Right lobe of liver (tissue), 4 donors: ENCODE data around the gene IFFO2.
"Not testable (repeated sequence)": the region's sequence is repeated elsewhere in the genome, so short reads cannot be mapped to it uniquely, and the experiment has no call there.

Source experiments
- CTCF ChIP-seq, 4 donors: fragments of 200-600 bp in 3 of 4; fragments of 450-650 bp in 1 of 4; IDR thresholded peaks; one replicate each; pipeline versions ENCODE4 v1.5.1 to v1.8.0; 2016 to 2022; ENCODE audit warnings: antibody characterized with exemption in 4 of 4, mild to moderate bottlenecking in 2 of 4
- POLR2A ChIP-seq: fragments of 450-650 bp; IDR thresholded peaks from one replicate; pipeline ENCODE4 v1.6.1; 2017; ENCODE audit warnings: antibody characterized with exemption, mild to moderate bottlenecking
- donor health status: DM: no; HTN: no; CAD: no.
- donor health status: DM: no; HTN: no; CAD: no.
- donor health status: DM: no; HTN: yes; CAD: no.

DNA sequence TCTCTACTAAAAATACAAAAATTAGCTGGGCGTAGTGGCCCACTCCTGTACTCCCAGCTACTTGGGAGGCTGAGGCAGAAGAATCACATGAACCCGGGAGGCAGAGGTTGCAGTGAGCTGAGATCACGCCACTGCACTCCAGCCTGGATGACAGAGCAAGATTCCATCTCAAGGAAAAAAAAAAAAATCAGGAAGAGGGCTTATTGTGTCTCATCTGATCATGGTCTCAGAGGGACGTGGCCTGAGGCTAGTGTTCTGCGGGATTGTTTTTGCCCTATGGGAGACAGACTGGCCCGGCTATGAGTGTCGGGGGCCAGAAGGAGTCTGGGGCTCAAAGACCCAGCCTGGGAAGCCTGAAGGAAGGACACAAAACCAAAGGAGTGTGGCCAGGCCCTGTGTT, 64.6 kb downstream of the IFFO2 start:
- TF ChIP-seq POLR2A; CTCF (IDR thresholded peaks at IDR 0.05): not testable (repeated sequence)
